ENCODE data around the gene HSD11B2. TPM values are rescaled to one million over a fixed set of nuclear protein-coding genes. Genes with fewer than 3 reads are reported as not detected.

The HSD11B2 gene
- total RNA-seq, 2 donors from 2014 or later = not detected

DNA sequence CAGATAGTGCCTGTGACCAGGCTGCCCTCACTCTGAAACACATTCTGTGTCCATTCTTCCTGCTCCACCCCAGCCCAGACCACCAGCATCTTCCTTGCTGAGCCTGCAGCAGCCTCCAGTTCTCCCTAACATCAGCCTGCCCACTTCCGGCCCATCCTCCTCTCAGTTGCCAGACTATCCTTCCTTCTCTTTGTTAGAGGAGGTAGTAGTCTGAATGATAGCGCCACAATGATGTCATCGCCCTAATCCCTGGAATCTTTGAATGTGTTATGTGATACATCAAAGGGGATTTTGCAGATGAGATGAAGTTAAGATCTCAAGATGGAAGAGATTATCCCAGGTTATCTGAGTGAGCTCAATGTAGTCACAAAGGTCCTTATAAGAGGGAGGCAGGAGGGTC, 11.4 kb upstream of the HSD11B2 start:
- DNase-seq (ENCODE audit: low spot score) = no peak
- ATAC-seq (ENCODE audit: insufficient number of reproducible peaks, low FRiP score, low read depth) = no peak
- Histone ChIP-seq H3K4me1 (ENCODE audit: control insufficient read depth in 1 of 2, low read depth in 2 of 2) (peaks cover 0 to 16% of the 10 kb centered on the region in 2 donors), H3K27ac (no peak overlapping the region), H3K36me3 (no peaks in the 10 kb centered on the region), H3K27me3 (replicated peaks; ENCODE audit: insufficient read depth) (no peaks in the 10 kb centered on the region), H3K4me3 (no peak overlapping the region), H3K9me3 (no peaks in the 10 kb centered on the region)
- TF ChIP-seq, protein P1, sequence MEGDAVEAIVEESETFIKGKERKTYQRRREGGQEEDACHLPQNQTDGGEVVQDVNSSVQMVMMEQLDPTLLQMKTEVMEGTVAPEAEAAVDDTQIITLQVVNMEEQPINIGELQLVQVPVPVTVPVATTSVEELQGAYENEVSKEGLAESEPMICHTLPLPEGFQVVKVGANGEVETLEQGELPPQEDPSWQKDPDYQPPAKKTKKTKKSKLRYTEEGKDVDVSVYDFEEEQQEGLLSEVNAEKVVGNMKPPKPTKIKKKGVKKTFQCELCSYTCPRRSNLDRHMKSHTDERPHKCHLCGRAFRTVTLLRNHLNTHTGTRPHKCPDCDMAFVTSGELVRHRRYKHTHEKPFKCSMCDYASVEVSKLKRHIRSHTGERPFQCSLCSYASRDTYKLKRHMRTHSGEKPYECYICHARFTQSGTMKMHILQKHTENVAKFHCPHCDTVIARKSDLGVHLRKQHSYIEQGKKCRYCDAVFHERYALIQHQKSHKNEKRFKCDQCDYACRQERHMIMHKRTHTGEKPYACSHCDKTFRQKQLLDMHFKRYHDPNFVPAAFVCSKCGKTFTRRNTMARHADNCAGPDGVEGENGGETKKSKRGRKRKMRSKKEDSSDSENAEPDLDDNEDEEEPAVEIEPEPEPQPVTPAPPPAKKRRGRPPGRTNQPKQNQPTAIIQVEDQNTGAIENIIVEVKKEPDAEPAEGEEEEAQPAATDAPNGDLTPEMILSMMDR (IDR thresholded peaks at IDR 0.05) = no peak

DNA sequence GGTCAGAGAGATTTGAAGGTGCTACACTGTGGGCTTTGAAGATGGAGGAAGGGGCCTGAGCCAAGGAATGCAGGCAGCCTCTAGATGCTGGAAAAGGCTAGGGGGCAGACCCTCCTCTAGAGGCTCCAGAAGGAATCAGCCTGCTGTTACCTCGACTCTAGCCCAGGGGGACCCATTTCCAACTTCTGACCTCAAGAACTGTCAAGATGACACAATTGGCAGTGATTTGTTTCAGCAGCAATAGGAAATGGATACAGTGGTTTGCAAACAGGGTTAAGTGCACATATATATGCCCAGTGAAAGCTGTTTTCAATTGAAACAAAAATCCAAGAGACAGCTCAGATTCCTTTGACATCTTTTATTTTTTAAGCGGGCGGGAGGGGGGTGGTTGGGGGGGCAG, 11.0 kb upstream of the HSD11B2 start:
- no peak overlapping the region for H3K4me3 ChIP-seq
- TF ChIP-seq, protein P1 (IDR thresholded peaks at IDR 0.05) = no peak
- no peaks in the 10 kb centered on the region for H3K27me3 ChIP-seq (replicated peaks; ENCODE audit: insufficient read depth)
- DNase-seq (ENCODE audit: low spot score) (no peak), ATAC-seq (ENCODE audit: insufficient number of reproducible peaks, low FRiP score, low read depth) (no peak)
- no peaks in the 10 kb centered on the region for H3K36me3 ChIP-seq
- H3K27ac ChIP-seq = no peak overlapping the region
- peaks cover 0 to 16% of the 10 kb centered on the region in 2 donors for H3K4me1 ChIP-seq (ENCODE audit: control insufficient read depth in 1 of 2, low read depth in 2 of 2)
- H3K9me3 ChIP-seq = no peaks in the 10 kb centered on the region

DNA sequence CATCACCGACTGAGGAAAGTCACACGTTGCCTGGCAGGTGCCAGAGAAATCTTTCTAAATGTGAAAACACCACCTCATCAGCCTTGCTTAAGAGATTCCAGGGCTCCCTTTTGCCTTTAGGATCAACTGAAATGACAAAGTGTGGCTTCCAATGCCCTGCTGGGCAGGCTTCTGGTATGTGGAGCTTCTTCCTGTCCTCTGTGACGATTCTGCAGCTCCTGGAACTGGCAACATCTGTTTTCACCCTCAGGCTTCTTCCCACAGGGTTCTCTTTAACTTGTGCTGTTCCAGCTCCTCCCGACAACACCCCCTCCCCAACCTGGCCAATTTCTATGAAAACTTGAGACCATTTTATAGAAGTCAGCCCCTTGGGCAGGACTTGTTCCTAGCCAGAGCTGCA, 9.9 kb upstream of the HSD11B2 start:
- ATAC-seq (ENCODE audit: insufficient number of reproducible peaks, low FRiP score, low read depth) = no peak
- H3K4me1 ChIP-seq (ENCODE audit: control insufficient read depth in 1 of 2, low read depth in 2 of 2) = peaks cover 0 to 7% of the 10 kb centered on the region in 2 donors
- H3K27ac ChIP-seq = no peak overlapping the region
- no peak for DNase-seq (ENCODE audit: low spot score)
- H3K4me3 ChIP-seq = no peak overlapping the region
- no peaks in the 10 kb centered on the region for H3K27me3 ChIP-seq (replicated peaks; ENCODE audit: insufficient read depth)
- no peaks in the 10 kb centered on the region for H3K9me3 ChIP-seq
- no peaks in the 10 kb centered on the region for H3K36me3 ChIP-seq
- TF ChIP-seq, protein P1 (IDR thresholded peaks at IDR 0.05) = no peak

DNA sequence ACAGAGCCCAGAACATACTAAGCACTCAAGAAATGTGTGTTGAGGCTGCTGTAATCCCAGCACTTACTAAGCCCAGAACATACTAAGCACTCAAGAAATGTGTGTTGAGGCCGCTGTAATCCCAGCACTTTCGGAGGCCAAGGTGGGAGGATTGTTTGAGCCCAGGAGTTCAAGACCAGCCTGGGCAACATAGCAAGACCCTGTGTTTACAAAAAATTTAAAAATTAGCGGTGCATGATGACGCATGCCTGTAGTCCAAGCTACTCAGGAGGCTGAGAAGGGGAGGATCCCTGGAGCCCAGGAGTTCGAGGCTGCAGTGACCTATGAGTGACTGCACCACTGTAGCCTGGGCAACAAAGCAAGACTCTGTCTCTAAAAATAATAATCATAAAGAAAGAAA, 7.9 kb upstream of the HSD11B2 start:
- TF ChIP-seq, protein P1 (IDR thresholded peaks at IDR 0.05) = no peak
- Histone ChIP-seq H3K27ac (no peak overlapping the region), H3K4me3 (no peak overlapping the region), H3K36me3 (no peaks in the 10 kb centered on the region), H3K27me3 (replicated peaks; ENCODE audit: insufficient read depth) (no peaks in the 10 kb centered on the region), H3K9me3 (no peaks in the 10 kb centered on the region), H3K4me1 (ENCODE audit: control insufficient read depth in 1 of 2, low read depth in 2 of 2) (no peaks in the 10 kb centered on the region)
- DNase-seq (ENCODE audit: low spot score) (no peak), ATAC-seq (ENCODE audit: insufficient number of reproducible peaks, low FRiP score, low read depth) (no peak)

DNA sequence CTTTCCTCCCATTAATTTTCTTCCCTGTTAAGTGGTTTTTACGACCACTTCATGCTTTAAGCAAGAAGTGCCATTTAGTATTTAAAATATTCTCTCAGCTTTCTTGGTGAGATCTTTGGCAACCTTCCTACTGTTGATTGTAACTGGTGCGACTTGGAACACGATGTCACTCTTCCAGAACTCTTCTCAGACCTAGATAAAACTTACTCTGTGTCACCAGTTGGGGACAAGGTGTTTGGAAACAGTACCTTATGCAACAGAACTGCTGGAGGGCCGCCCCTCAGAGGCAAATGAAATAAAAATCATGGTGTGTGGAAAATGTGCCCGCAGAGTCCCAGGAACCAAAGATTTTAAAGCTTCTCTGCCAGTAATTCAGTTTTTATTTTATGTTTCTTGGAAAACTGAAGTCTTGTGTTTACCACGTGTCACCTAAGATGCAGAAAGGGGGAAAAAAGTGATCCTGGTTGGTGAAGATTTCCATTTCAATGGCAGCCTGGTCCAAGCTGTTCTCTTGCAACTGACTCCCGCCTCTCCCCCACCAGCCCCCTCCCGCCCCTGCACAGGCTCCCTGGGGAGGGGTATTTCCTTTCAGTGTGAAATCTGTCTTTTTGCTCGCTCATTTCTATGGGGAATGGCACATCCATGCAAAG, 7.2 kb upstream of the HSD11B2 start:
- H3K4me1 ChIP-seq (ENCODE audit: control insufficient read depth in 1 of 2, low read depth in 2 of 2) = no peaks in the 10 kb centered on the region
- no peak overlapping the region for H3K4me3 ChIP-seq
- no peaks in the 10 kb centered on the region for H3K27me3 ChIP-seq (replicated peaks; ENCODE audit: insufficient read depth)
- H3K36me3 ChIP-seq = no peaks in the 10 kb centered on the region
- DNase-seq (ENCODE audit: low spot score) = no peak
- TF ChIP-seq, protein P1 (IDR thresholded peaks at IDR 0.05) = no peak
- no peaks in the 10 kb centered on the region for H3K9me3 ChIP-seq
- no peak for ATAC-seq (ENCODE audit: insufficient number of reproducible peaks, low FRiP score, low read depth)
- no peak overlapping the region for H3K27ac ChIP-seq
